Mesendoderm (in vitro differentiated cells): ENCODE data around the gene CHST13. TPM values are rescaled to one million over a fixed set of nuclear protein-coding genes. Genes with fewer than 3 reads are reported as not detected.

Experiments used
- DNase-seq: peaks from one replicate; pipeline ENCODE4 v3.0.0; 2013
- H2AK5ac ChIP-seq: 2 replicates; pipeline ENCODE4 v1.6.1; 2013; ENCODE audit warnings: low read length, inconsistent platforms
- H2BK120ac ChIP-seq: 2 replicates; pipeline ENCODE4 v1.6.1; 2013; ENCODE audit warnings: low read depth, mild to moderate bottlenecking, low read length, moderate library complexity, mixed read lengths
- H2BK15ac ChIP-seq: replicated peaks from 2 replicates; pipeline ENCODE4 v1.6.1; 2013; ENCODE audit warnings: low read depth, mild to moderate bottlenecking, moderate library complexity
- H2BK5ac ChIP-seq: 2 replicates; pipeline ENCODE4 v1.6.1; 2013; ENCODE audit warnings: low read length, inconsistent platforms
- H3K18ac ChIP-seq: 2 replicates; pipeline ENCODE4 v1.6.1; 2013; ENCODE audit warnings: mild to moderate bottlenecking, low read length, mixed read lengths
- H3K23ac ChIP-seq: one replicate; pipeline ENCODE4 v1.6.1; 2013; ENCODE audit warnings: low read length
- H3K27ac ChIP-seq: 2 replicates; pipeline ENCODE4 v1.5.1; 2013; ENCODE audit warnings: low read depth, mild to moderate bottlenecking, inconsistent platforms, low read length, moderate library complexity
- H3K27me3 ChIP-seq: 2 replicates; pipeline ENCODE4 v1.6.1; 2013; ENCODE audit warnings: low read length, control low read depth, mild to moderate bottlenecking, inconsistent platforms; ENCODE audit not compliant: insufficient read depth, poor library complexity
- H3K36me3 ChIP-seq: 2 replicates; pipeline ENCODE4 v1.6.1; 2013; ENCODE audit warnings: low read length, inconsistent platforms; ENCODE audit not compliant: control insufficient read depth, insufficient read depth
- H3K4ac ChIP-seq: one replicate; pipeline ENCODE4 v1.6.1; 2013; ENCODE audit warnings: low read depth, mild to moderate bottlenecking, low read length, moderate library complexity
- H3K4me1 ChIP-seq: 2 replicates; pipeline ENCODE4 v1.6.1; 2013; ENCODE audit warnings: low read depth, low read length, inconsistent platforms; ENCODE audit not compliant: control insufficient read depth
- H3K4me2 ChIP-seq: 2 replicates; pipeline ENCODE4 v1.6.1; 2013; ENCODE audit warnings: low read length
- H3K4me3 ChIP-seq: 2 replicates; pipeline ENCODE4 v1.5.1; 2013; ENCODE audit warnings: mild to moderate bottlenecking, low read length
- H3K56ac ChIP-seq: one replicate; pipeline ENCODE4 v1.6.1; 2013; ENCODE audit warnings: low read length
- H3K79me1 ChIP-seq: 2 replicates; pipeline ENCODE4 v1.6.1; 2013; ENCODE audit warnings: low read length, inconsistent platforms
- H3K79me2 ChIP-seq: 2 replicates; pipeline ENCODE4 v1.6.1; 2013; ENCODE audit warnings: mild to moderate bottlenecking, low read length; ENCODE audit not compliant: control insufficient read depth, insufficient read depth
- H3K9ac ChIP-seq: 2 replicates; pipeline ENCODE4 v1.6.1; 2013; ENCODE audit warnings: low read length, inconsistent platforms
- H4K5ac ChIP-seq: one replicate; pipeline ENCODE4 v1.6.1; 2013; ENCODE audit warnings: low read length
- H4K8ac ChIP-seq: one replicate; pipeline ENCODE4 v1.6.1; 2013; ENCODE audit warnings: low read depth, mild to moderate bottlenecking, control low read depth, low read length, moderate library complexity
- WGBS: extraction: QIAGEN DNeasy Blood & Tissue Kit; methylation state at CpG from one replicate; pipeline ENCODE4 v1.1.7; 2013; ENCODE audit warnings: low lambda C conversion rate, missing lambda C conversion rate; ENCODE audit not compliant: insufficient coverage; ENCODE audit errors: extremely low coverage; 5-methylcytosine and 5-hydroxymethylcytosine counted together
- polyA plus RNA-seq, 2 experiments: library from polyadenylated mRNA; stranded (reverse); fragments of 200-250 nt; gene quantifications; one replicate each; pipeline ENCODE4 v1.2.3, GENCODE V29; 2013

CHST13 gene
- 1.5 TPM for polyA plus RNA-seq (2013, experiment 1 of 2)
- 1.8 TPM for polyA plus RNA-seq (2013, experiment 2 of 2)

- H3K36me3 ChIP-seq = no peaks in the 10 kb centered on the region
- no peak within 1 kb of the TSS for H3K4me3 ChIP-seq
- H3K79me1 ChIP-seq = no peaks in the 10 kb centered on the region
- no peak within 1 kb of the TSS for H3K4ac ChIP-seq
- H3K27me3 ChIP-seq = no peaks in the 10 kb centered on the region
- peak within 1 kb of the TSS; percentile 86 for H3K56ac ChIP-seq
- H3K4me1 ChIP-seq = peaks cover 2% of the 10 kb centered on the region
- H4K8ac ChIP-seq = no peak within 1 kb of the TSS
- no peak within 1 kb of the TSS for H2BK5ac ChIP-seq
- no CpG with 5 or more reads among the region's 56 CpGs for WGBS
- H3K4me2 ChIP-seq = peak within 1 kb of the TSS; percentile 73
- peak; percentile 62 for DNase-seq
- H3K79me2 ChIP-seq = no peaks in the 10 kb centered on the region
- no peak within 1 kb of the TSS for H3K18ac ChIP-seq
- H3K9ac ChIP-seq = peak within 1 kb of the TSS; percentile 69
- no peak within 1 kb of the TSS for H2AK5ac ChIP-seq
- no peak within 1 kb of the TSS for H4K5ac ChIP-seq
- H3K27ac ChIP-seq = no peak within 1 kb of the TSS
- no peak within 1 kb of the TSS for H2BK120ac ChIP-seq
- peak within 1 kb of the TSS; percentile 39 for H3K23ac ChIP-seq
- no peak within 1 kb of the TSS for H2BK15ac ChIP-seq
Measured at GRCh38 chr3:126523745-126524428, at the start of gene CHST13. CHST13 (plus strand) TSS chr3:126524155; CDS start chr3:126524333, 178 bp downstream.

- no CpG with 5 or more reads among the region's 72 CpGs for WGBS
- peaks cover 7% of the 10 kb centered on the region for H3K36me3 ChIP-seq
Measured at GRCh38 chr3:126474498-126475412, 49.2 kb upstream of the CHST13 start.

GRCh38 chr3:126475413-126476114, 48.4 kb upstream of the CHST13 start, which contains the start of gene ZXDC:
ZXDC (minus strand) TSS chr3:126475891; CDS start chr3:126475865, 26 bp downstream.
- peak; percentile 94 for DNase-seq
- Histone ChIP-seq H4K5ac (no peak within 1 kb of the TSS), H3K9ac (peak within 1 kb of the TSS; percentile 81), H2BK120ac (no peak within 1 kb of the TSS), H3K56ac (peak within 1 kb of the TSS; percentile 85), H3K18ac (peak within 1 kb of the TSS; percentile 96), H3K4me2 (peak within 1 kb of the TSS; percentile 76), H3K79me2 (peaks cover 18% of the 10 kb centered on the region), H2BK15ac (no peak within 1 kb of the TSS), H3K27ac (peak within 1 kb of the TSS; percentile 89), H2AK5ac (no peak within 1 kb of the TSS), H3K36me3 (peaks cover 3% of the 10 kb centered on the region), H3K23ac (peak within 1 kb of the TSS; percentile 32), H2BK5ac (no peak within 1 kb of the TSS), H3K4me1 (peaks cover 11% of the 10 kb centered on the region), H3K4me3 (peak within 1 kb of the TSS; percentile 42), H3K79me1 (peaks cover 20% of the 10 kb centered on the region), H3K27me3 (no peaks in the 10 kb centered on the region), H3K4ac (peak within 1 kb of the TSS; percentile 97), H4K8ac (no peak within 1 kb of the TSS)
- WGBS = no CpG with 5 or more reads among the region's 112 CpGs

More at GRCh38 chr3:126474498-126475412, 49.2 kb upstream of the CHST13 start:
- peak overlapping the region; percentile 42 for H3K4me3 ChIP-seq
- peak overlapping the region; percentile 97 for H3K4ac ChIP-seq
- H3K4me1 ChIP-seq = peaks cover 11% of the 10 kb centered on the region
- no peak overlapping the region for H2BK120ac ChIP-seq
- H3K56ac ChIP-seq = peak overlapping the region; percentile 85
- H3K79me2 ChIP-seq = peaks cover 20% of the 10 kb centered on the region
- peak overlapping the region; percentile 81 for H3K9ac ChIP-seq
- H3K27me3 ChIP-seq = no peaks in the 10 kb centered on the region
- H3K23ac ChIP-seq = no peak overlapping the region
- H3K79me1 ChIP-seq = peaks cover 24% of the 10 kb centered on the region
- H2BK15ac ChIP-seq = no peak overlapping the region
- peak overlapping the region; percentile 76 for H3K4me2 ChIP-seq
- peak overlapping the region; percentile 89 for H3K27ac ChIP-seq
- peak overlapping the region; percentile 96 for H3K18ac ChIP-seq
- no peak overlapping the region for H4K5ac ChIP-seq
- H2BK5ac ChIP-seq = no peak overlapping the region
- no peak overlapping the region for H4K8ac ChIP-seq
- no peak overlapping the region for H2AK5ac ChIP-seq
- DNase-seq = peak; percentile 66

GRCh38 chr3:126476166-126477060, 47.5 kb upstream of the CHST13 start:
- Histone ChIP-seq H3K56ac (peak overlapping the region; percentile 74), H2BK5ac (no peak overlapping the region), H3K9ac (peak overlapping the region; percentile 51), H3K79me2 (peaks cover 18% of the 10 kb centered on the region), H3K4me1 (peaks cover 11% of the 10 kb centered on the region), H3K79me1 (peaks cover 17% of the 10 kb centered on the region), H3K4me3 (peak overlapping the region; percentile 15), H2BK120ac (no peak overlapping the region), H4K5ac (no peak overlapping the region), H3K23ac (peak overlapping the region; percentile 32), H4K8ac (no peak overlapping the region), H3K27me3 (no peaks in the 10 kb centered on the region), H3K4me2 (peak overlapping the region; percentile 5), H3K36me3 (no peaks in the 10 kb centered on the region), H3K27ac (no peak overlapping the region), H2BK15ac (no peak overlapping the region), H3K4ac (peak overlapping the region; percentile 49), H3K18ac (peak overlapping the region; percentile 12), H2AK5ac (no peak overlapping the region)
- no CpG with 5 or more reads among the region's 66 CpGs for WGBS
- DNase-seq = peak; percentile 64

- no peak overlapping the region for H3K18ac ChIP-seq
- no peak overlapping the region for H2AK5ac ChIP-seq
- no peak overlapping the region for H3K23ac ChIP-seq
- peak overlapping the region; percentile 66 for H3K56ac ChIP-seq
- H4K5ac ChIP-seq = no peak overlapping the region
- H3K79me2 ChIP-seq = peaks cover 18% of the 10 kb centered on the region
- H4K8ac ChIP-seq = no peak overlapping the region
- H2BK15ac ChIP-seq = no peak overlapping the region
- H2BK120ac ChIP-seq = no peak overlapping the region
- H3K4me2 ChIP-seq = no peak overlapping the region
- H3K27ac ChIP-seq = no peak overlapping the region
- H3K9ac ChIP-seq = peak overlapping the region; percentile 22
- no peaks in the 10 kb centered on the region for H3K27me3 ChIP-seq
- H2BK5ac ChIP-seq = no peak overlapping the region
- H3K79me1 ChIP-seq = peaks cover 16% of the 10 kb centered on the region
- DNase-seq = peak; percentile 36
- H3K4ac ChIP-seq = no peak overlapping the region
- no peak overlapping the region for H3K4me3 ChIP-seq
- no CpG with 5 or more reads among the region's 4 CpGs for whole genome bisulfite sequencing
- H3K36me3 ChIP-seq = no peaks in the 10 kb centered on the region
- H3K4me1 ChIP-seq = peaks cover 11% of the 10 kb centered on the region
Measured at GRCh38 chr3:126477061-126477380, 46.9 kb upstream of the CHST13 start.
